Endothelial cell of umbilical vein (primary cell): ENCODE data around the gene ZBTB40. TPM values are rescaled to one million over a fixed set of nuclear protein-coding genes. Genes with fewer than 3 reads are reported as not detected.

Experiments
- BruUV-seq: library from RNA; stranded (reverse); fragments of 400-500 nt; replicated peaks from 2 replicates; lab custom pipeline; 2021; lab: Mats Ljungman, UMichigan
- CTCF ChIA-PET: fragments of 300-600, 350-600 bp; sonication (Branson Sonifier 250); formaldehyde crosslinking; loops from one replicate; lab custom pipeline; 2021; ENCODE audit warnings: antibody characterized with exemption, inconsistent platforms; lab: Charles Lee
- POLR2A ChIA-PET: fragments of 300-600, 350-600 bp; sonication (Branson Sonifier 250); formaldehyde crosslinking; loops from one replicate; lab custom pipeline; 2021; ENCODE audit warnings: antibody characterized with exemption, inconsistent platforms; lab: Charles Lee
- DNase-seq: peaks from one replicate; pipeline ENCODE4 v3.0.0-alpha.2; 2011; ENCODE audit warnings: low read depth, low spot score
- FAIRE-seq: peaks from 2 replicates; lab custom pipeline; 2011; peaks lifted over from hg19 to GRCh38; lab: Jason Lieb, UNC
- H2AFZ ChIP-seq: 2 replicates; pipeline ENCODE4 v1.6.0; 2012; ENCODE audit warnings: low read depth, low read length, control low read depth, inconsistent platforms
- H3K27ac ChIP-seq: 2 replicates; pipeline ENCODE4 v1.5.1; 2011; ENCODE audit warnings: low read depth, mild to moderate bottlenecking, control low read depth, low read length, moderate library complexity; ENCODE audit not compliant: insufficient read depth
- H3K27me3 ChIP-seq, 2 experiments: 2 replicates each; pipeline versions ENCODE4 v1.6.0 to v1.6.1; 2011; ENCODE audit warnings: low read length in 2 of 2, mixed read lengths in 1 of 2; ENCODE audit not compliant: control insufficient read depth in 2 of 2, insufficient read depth in 2 of 2
- H3K36me3 ChIP-seq, 2 experiments: 2 replicates in 1 of 2; 3 replicates in 1 of 2; pipeline ENCODE4 v1.5.1; 2011; ENCODE audit warnings: low read length in 2 of 2, mild to moderate bottlenecking in 1 of 2, moderate library complexity in 1 of 2; ENCODE audit not compliant: control insufficient read depth in 2 of 2, insufficient read depth in 2 of 2; ENCODE audit errors: extremely low read depth in 1 of 2
- H3K4me1 ChIP-seq: 3 replicates; pipeline ENCODE4 v1.5.1; 2011; ENCODE audit warnings: mild to moderate bottlenecking, low read length; ENCODE audit not compliant: control insufficient read depth, insufficient read depth; ENCODE audit errors: extremely low read depth
- H3K4me2 ChIP-seq: 2 replicates; pipeline ENCODE4 v1.6.1; 2011; ENCODE audit warnings: low read length, control low read depth, mixed read lengths; ENCODE audit not compliant: insufficient read depth
- H3K4me3 ChIP-seq, 3 experiments: fragments of 200-600 bp in 1 of 3; sonication (generic), shearing (Covaris generic) in 1 of 3; replicated peaks in 1 of 3; 2 replicates each; pipeline ENCODE4 v1.5.1; 2011 to 2016; ENCODE audit warnings: control low read depth in 3 of 3, low read length in 3 of 3, mild to moderate bottlenecking in 2 of 3, inconsistent platforms in 1 of 3, low read depth in 1 of 3, moderate library complexity in 1 of 3; ENCODE audit not compliant: insufficient read depth in 1 of 3
- H3K79me2 ChIP-seq: 2 replicates; pipeline ENCODE4 v1.6.0; 2012; ENCODE audit warnings: low read length, inconsistent platforms; ENCODE audit not compliant: control insufficient read depth, insufficient read depth
- H3K9ac ChIP-seq: replicated peaks from 2 replicates; pipeline ENCODE3; 2011; ENCODE audit warnings: low read length, control low read depth; ENCODE audit not compliant: insufficient read depth; ENCODE audit errors: extremely low read depth
- H3K9me1 ChIP-seq: replicated peaks from 3 replicates; pipeline ENCODE4 v1.6.0; 2011; ENCODE audit warnings: mild to moderate bottlenecking, low read length; ENCODE audit not compliant: control insufficient read depth, insufficient read depth; ENCODE audit errors: extremely low read depth
- H3K9me3 ChIP-seq: replicated peaks from 2 replicates; pipeline ENCODE4 v1.5.1; 2012; ENCODE audit warnings: low read length, inconsistent platforms; ENCODE audit not compliant: control insufficient read depth, insufficient read depth
- H4K20me1 ChIP-seq: replicated peaks from 2 replicates; pipeline ENCODE3; 2011; ENCODE audit warnings: mild to moderate bottlenecking, low read length; ENCODE audit not compliant: control insufficient read depth, insufficient read depth; ENCODE audit errors: extremely low read depth
- EZH2 ChIP-seq: IDR thresholded peaks from 2 replicates; pipeline ENCODE4 v1.6.1; 2012; ENCODE audit warnings: borderline replicate concordance, low read depth, mild to moderate bottlenecking, moderate library complexity, low read length, inconsistent platforms; ENCODE audit not compliant: severe bottlenecking
- FOS ChIP-seq: IDR thresholded peaks from 2 replicates; pipeline ENCODE4 v1.6.1; 2011; ENCODE audit warnings: mild to moderate bottlenecking, low read length, moderate library complexity, borderline replicate concordance; ENCODE audit not compliant: insufficient read depth
- GATA2 ChIP-seq: IDR thresholded peaks from 2 replicates; pipeline ENCODE4 v1.7.0; 2011; ENCODE audit warnings: low read depth, mild to moderate bottlenecking, moderate library complexity, mixed read lengths, low read length; ENCODE audit not compliant: insufficient read length, insufficient read depth
- JUN ChIP-seq: IDR thresholded peaks from 2 replicates; pipeline ENCODE4 v1.6.1; 2011; ENCODE audit warnings: borderline replicate concordance, low read depth; ENCODE audit not compliant: insufficient read length, insufficient read depth
- MYC ChIP-seq: IDR thresholded peaks from one replicate; pipeline ENCODE4 v1.6.1; 2011; ENCODE audit warnings: mild to moderate bottlenecking, low read depth, low read length
- POLR2A ChIP-seq: IDR thresholded peaks from 2 replicates; pipeline ENCODE4 v1.6.1; 2012; ENCODE audit warnings: low read depth, mild to moderate bottlenecking, control low read depth, low read length
- POLR2AphosphoS5 ChIP-seq: IDR thresholded peaks from 2 replicates; pipeline ENCODE4 v1.6.1; 2012; ENCODE audit warnings: low read depth, mild to moderate bottlenecking, control low read depth, low read length, moderate library complexity; ENCODE audit not compliant: insufficient read depth
- dilution Hi-C: fragments of 300-500 bp; cut with MboI; formaldehyde crosslinking; loops from one replicate; pipeline ENCODE4 v1.15.0; 2019; ENCODE audit warnings: low sequenced_read_pairs; ENCODE audit not compliant: extremely low pct_ligation_motif_present
- intact Hi-C: fragments of 100-400 bp; cut with micrococcal nuclease; formaldehyde crosslinking; loops from one replicate; pipeline ENCODE4 v1.10.0; 2022
- polyA plus RNA-seq, 4 experiments: library from polyadenylated mRNA; depleted of rRNA in 3 of 4; stranded (reverse) in 3 of 4; unstranded in 1 of 4; fragments of >200 nt; gene quantifications; 2 replicates each; pipeline versions ENCODE4 v1.2.1 to v1.2.3, GENCODE V29; 2011 to 2012; ENCODE audit warnings: missing spikeins in 1 of 4
- total RNA-seq: library from RNA; stranded (reverse); gene quantifications from 2 replicates; pipeline ENCODE4 v1.2.3, GENCODE V29; 2021
- TF ChIP-seq, protein P1 (sequence below): IDR thresholded peaks from 2 replicates; pipeline ENCODE4 v1.6.1; 2011; ENCODE audit not compliant: insufficient read depth, insufficient read length
- TF ChIP-seq, protein P2 (sequence below), 2 donors: IDR thresholded peaks; 1 replicate in 1 of 2; 2 replicates in 1 of 2; pipeline ENCODE4 v1.5.1; 2011; ENCODE audit warnings: low read length in 2 of 2, mild to moderate bottlenecking in 2 of 2, moderate library complexity in 2 of 2, control low read depth in 1 of 2, inconsistent platforms in 1 of 2, low read depth in 1 of 2; ENCODE audit not compliant: insufficient read depth in 1 of 2; ENCODE audit errors: extremely low read depth in 1 of 2

Gene ZBTB40
- total and polyA plus RNA-seq, 2 donors (not counting 3 experiments of a cell fraction or from before 2014, with no cell fraction given): 12.3 to 21.3 TPM

DNA sequence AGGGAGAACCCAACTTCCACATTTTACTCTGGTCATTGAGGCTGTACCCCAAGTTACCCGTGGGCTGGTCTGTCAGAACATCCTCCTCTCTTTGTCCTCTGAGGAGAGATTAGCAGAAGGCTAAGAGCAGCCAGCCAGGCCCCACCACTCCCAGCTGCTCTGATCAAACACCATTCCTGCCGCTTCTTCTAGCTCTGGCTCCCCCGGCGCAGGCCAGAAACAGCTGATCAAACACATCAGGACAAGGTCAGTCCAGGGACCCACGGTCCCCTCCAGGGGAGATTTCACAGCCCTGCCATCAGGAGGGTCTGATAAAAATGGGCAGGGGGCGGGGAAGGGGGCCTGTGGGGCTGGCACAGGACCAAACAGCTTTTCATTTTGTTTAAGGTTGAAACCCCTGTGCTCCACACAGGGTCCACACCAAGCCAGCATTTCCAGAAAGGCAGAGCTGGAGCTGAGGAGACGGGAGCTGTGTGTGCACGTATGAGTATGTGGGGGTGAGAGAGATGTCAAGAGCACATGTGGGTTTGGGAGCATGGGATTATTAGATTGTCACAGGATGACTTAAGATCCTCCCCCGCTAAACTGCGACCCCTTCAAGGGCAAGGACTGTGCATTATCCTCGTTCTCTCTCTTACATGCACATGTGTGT is 81.7 kb downstream of the ZBTB40 start:
- Histone ChIP-seq H3K9me3 (no peaks in the 10 kb centered on the region), H2AFZ (no peak overlapping the region), H4K20me1 (no peaks in the 10 kb centered on the region), H3K4me3 (no peak overlapping the region), H3K4me1 (peaks cover 6% of the 10 kb centered on the region), H3K36me3 (no peaks in the 10 kb centered on the region), H3K9ac (no peak overlapping the region), H3K79me2 (no peaks in the 10 kb centered on the region), H3K27me3 (no peaks in the 10 kb centered on the region), H3K4me2 (no peak overlapping the region), H3K27ac (no peak overlapping the region), H3K9me1 (no peaks in the 10 kb centered on the region)
- TF ChIP-seq MYC: no peak
- TF ChIP-seq POLR2AphosphoS5: no peak
- no peak for TF ChIP-seq GATA2
- TF ChIP-seq, protein P1, sequence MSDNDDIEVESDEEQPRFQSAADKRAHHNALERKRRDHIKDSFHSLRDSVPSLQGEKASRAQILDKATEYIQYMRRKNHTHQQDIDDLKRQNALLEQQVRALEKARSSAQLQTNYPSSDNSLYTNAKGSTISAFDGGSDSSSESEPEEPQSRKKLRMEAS: no peak
- TF ChIP-seq FOS: no peak
- no peak for TF ChIP-seq EZH2
- ChIA-PET CTCF (interaction anchor here (0.9 kb wide), 1 partner anchor 19 kb away, joined by 3 read pairs; no protein-coding TSS in a partner anchor), POLR2A (no interaction called here)
- dilution Hi-C loops: no loop called here
- intact Hi-C loops: no loop called here
- no TSS peak for BruUV-seq
- DNase-seq (no peak), FAIRE-seq (no peak)

DNA sequence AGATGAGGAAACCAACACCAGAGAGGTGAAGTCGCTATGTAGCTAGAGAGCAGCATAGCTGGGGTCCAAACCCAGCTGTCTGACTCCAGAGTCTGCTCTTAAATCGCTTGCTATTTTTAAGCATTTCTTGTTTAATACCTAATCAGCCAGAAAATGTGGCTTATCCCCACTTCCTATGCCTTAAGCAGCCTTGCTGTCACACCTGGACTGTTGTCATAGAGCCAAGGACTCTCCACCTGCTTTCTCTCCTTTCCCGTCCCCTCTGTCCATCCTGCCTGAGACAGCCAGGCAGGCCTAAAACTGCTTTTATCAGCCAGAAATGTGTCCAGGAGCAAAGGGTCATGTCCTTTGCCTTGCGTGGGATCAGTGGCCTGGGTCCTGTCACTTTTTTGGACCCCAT is 83.3 kb downstream of the ZBTB40 start:
- TF ChIP-seq POLR2AphosphoS5 (no peak), FOS (no peak), GATA2 (no peak), POLR2A (no peak), MYC (no peak), EZH2 (no peak), JUN (no peak)
- TF ChIP-seq, protein P2, sequence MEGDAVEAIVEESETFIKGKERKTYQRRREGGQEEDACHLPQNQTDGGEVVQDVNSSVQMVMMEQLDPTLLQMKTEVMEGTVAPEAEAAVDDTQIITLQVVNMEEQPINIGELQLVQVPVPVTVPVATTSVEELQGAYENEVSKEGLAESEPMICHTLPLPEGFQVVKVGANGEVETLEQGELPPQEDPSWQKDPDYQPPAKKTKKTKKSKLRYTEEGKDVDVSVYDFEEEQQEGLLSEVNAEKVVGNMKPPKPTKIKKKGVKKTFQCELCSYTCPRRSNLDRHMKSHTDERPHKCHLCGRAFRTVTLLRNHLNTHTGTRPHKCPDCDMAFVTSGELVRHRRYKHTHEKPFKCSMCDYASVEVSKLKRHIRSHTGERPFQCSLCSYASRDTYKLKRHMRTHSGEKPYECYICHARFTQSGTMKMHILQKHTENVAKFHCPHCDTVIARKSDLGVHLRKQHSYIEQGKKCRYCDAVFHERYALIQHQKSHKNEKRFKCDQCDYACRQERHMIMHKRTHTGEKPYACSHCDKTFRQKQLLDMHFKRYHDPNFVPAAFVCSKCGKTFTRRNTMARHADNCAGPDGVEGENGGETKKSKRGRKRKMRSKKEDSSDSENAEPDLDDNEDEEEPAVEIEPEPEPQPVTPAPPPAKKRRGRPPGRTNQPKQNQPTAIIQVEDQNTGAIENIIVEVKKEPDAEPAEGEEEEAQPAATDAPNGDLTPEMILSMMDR (IDR thresholded peaks at IDR 0.05; ENCODE audit: extremely low read depth in 1 of 2, insufficient read depth in 1 of 2, low read depth in 1 of 2, low read length in 2 of 2): no peak
- TF ChIP-seq, protein P1: no peak
- H2AFZ ChIP-seq: no peak overlapping the region
- no peak overlapping the region for H3K9ac ChIP-seq
- no TSS peak for BruUV-seq
- H3K27ac ChIP-seq: no peak overlapping the region
- no peaks in the 10 kb centered on the region for H4K20me1 ChIP-seq
- no peaks in the 10 kb centered on the region for H3K79me2 ChIP-seq
- H3K9me3 ChIP-seq: no peaks in the 10 kb centered on the region
- dilution Hi-C loops: no loop called here
- H3K4me3 ChIP-seq: no peak overlapping the region
- H3K36me3 ChIP-seq: no peaks in the 10 kb centered on the region
- ChIA-PET CTCF (no interaction called here), POLR2A (no interaction called here)
- intact Hi-C loops: no loop called here
- no peak overlapping the region for H3K4me2 ChIP-seq
- FAIRE-seq (no peak), DNase-seq (no peak)
- H3K4me1 ChIP-seq: peaks cover 6% of the 10 kb centered on the region
- H3K9me1 ChIP-seq: no peaks in the 10 kb centered on the region
- no peaks in the 10 kb centered on the region for H3K27me3 ChIP-seq
